ENCODE results near the gene CCDC92B.
"Not testable (repeated sequence)": the region's sequence is repeated elsewhere in the genome, so short reads cannot be mapped to it uniquely, and the experiment has no call there.

Gene CCDC92B

DNA sequence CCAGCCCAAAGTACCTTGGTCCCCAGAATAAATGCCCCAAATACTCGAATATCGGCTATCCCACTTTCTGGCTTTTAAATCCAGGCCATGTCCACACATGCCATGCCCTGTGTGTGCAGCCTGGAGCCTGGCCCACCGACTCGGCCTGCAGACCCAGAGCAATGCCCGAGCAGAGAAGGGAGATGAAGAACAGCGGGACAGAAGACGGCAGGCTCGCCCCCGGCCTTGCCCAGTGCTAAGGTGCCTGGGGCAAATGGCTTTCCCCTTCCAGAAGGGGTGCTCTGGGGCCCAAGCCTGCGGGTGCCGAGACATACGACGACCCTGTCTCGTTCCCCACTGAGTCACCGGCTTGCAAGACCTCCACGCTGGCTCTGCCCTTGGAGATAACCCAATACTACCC is 45.8 kb downstream of the CCDC92B start:
- no peak for DNase-seq (ENCODE audit: low read depth)

DNA sequence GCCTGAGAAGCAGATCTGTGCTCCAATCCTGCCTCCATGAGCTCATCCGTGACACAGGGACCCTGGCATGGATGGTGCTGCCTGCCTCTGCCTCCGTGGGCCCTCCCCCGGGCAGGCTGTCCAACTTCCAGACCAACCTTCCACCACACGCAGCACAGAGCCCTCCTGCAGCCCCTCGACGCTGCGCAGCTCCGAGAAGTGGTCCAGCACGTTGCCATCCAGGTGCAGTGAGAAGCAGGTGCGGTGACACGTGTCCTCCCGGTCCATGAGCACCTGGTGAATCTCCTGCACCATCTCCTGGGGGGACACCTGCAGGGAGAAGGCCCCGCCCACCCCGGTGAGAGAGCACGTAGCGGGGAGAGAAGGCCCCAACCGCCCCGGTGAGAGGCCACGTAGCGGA is 46.3 kb downstream of the CCDC92B start:
- DNase-seq (ENCODE audit: low read depth) = no peak

DNA sequence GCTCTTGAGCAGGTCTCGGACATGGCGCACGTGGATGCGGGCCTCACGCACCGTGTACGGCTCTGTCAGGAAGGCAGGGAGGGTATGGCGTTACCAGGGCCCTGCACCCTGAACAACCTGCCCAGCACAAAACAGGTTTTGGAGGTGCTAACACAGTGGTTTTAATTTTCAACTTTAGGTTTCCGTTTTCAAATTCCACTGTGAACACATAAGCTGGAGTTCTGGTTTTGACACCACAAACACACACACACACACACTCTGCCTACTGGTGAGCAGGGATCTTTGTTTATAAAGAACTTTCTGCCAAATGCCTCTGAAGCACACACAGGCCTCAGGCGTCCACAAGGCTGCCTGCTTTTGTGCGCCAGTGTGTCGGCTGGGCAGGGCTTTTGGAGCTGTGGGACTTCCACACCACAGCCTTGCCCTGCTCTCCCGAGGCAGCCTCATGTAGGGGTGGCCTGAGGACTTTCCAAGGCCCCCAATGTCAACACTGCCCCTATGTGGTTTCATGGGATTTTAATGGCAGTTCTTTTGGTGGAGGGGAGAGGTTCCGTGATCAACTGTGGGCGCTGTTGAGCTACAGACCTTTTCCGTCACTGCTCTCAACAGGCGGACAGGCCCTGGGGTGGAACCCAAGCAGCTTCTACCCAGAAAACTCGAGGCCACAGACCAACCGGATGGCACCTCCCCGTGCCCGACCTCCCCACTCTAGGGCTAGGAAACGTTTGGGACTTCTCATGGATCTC is 47.3 kb downstream of the CCDC92B start:
- DNase-seq (ENCODE audit: low read depth) = no peak

DNA sequence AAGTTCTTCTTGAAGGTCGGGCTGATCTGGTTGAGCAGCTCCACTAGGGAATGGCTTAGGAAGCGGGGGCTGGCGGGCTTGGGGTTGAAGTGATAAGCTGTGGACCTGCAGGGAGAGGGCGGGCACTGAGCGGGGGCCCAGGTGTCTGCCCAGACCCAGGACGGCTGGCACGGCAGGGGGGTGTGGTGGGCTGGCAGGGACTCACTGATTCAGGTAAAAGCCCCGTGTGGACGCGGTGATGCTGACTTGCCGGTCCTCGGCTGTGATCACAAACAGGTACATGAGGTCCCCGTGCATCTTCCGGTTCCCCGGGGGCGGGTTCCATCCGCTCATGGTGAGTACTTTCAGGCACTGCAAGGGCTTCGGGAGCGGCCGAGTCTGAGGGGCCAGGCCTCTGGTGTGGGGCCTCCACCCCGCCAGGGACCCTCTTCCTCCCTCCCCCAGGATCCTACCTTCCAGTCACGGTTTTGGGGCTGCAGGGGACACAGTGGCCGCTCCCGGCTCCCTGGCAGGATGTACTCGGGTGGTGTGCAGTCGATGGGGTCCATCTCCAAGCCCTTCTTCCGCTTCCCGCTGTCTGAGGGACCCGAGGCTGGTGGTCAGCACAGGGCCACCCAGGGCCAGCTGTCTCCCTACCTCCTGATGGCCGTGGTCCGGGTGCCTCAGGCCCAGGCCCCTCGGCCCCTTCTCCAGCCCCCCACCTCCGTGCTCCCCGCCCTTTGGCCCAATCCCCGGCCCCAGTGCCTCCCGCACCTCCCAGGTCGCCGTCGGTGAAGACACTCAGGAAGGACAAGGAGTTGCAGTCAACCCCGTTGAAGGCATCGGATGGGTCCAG is 48.1 kb downstream of the CCDC92B start:
- no peak for DNase-seq (ENCODE audit: low read depth)

DNA sequence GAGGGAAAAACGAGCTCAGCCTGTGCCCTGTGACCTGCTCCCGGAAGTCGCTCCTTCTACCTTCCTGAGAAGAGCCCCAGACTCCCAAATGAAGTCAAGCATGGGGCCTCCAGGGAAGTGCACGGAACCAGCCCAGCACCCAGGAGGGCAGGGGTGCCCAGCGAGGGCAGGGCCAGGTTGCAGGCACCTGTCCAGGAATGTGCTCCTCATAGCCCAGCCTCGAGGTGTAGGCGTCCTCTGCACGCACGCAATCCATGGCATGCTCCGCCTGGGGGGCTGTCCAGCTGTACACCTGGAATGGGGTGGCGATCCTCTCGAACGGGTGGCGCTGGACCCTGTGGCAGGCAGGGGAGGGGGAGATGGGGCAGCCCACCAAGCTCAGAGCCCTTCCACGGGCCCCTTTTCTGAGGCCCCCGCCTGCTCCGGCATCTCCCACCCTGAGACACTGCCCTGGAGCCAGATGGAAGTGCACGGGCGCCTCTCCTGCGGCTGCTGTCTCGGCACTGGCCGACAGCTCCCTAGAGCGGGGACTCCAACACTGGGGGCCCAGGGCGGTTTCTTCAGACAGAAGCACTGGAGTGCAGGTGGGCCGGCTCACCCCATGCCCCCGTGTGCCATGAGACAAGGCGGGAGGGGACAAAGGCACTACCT is 48.8 kb downstream of the CCDC92B start:
- DNase-seq (ENCODE audit: low read depth) = no peak

DNA sequence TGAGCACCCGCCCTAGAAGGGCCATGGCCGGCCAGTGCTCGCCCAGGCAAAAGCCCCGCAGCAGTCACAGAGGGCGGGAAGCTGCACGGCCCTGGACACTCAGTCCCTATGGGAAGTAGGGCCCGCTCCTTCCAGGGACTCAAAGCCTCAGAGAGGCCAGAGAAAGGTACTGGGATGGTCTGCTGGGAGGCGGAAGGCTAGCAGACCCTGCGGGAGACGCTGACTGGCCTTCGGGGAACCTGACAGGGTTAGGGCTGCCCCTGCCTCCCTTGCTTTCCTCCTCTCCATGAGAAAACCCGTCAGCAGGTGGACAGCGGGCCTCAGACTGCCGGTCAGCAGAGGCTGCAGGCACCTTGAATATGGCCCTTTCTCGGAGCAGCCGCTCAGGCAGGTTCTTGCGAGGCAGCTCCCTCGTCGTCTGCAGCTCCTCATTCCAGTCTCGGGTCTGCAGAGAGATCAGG is 49.4 kb downstream of the CCDC92B start:
- no peak for DNase-seq (ENCODE audit: low read depth)

DNA sequence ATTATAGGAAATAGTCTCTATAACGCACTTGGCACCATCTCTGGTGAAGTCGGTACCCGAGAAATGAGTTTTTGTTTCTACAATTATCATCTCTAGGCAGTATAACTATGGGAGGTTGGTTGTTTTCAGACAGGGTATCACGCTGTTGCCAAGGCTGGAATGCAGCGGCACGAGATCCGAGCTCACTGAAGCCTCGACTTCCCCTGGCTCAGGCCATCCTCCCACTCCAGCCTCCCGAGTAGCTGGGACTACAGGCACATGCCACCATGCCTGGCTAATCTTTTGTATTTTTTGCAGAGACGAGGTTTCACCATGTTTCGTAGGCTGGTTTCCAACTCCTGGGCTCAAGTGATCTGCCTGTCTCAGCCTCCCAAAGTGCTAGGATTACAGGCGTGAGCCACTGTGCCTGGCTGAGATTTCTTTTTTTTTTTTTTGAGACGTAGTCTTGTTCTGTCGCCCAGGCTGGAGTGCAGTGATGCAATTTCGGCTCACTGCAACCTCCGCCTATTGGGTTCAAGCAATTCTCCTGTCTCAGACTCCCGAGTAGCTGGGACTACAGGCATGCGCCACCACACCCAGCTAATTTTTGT is 50.1 kb downstream of the CCDC92B start:
- DNase-seq (ENCODE audit: low read depth) = not testable (repeated sequence)

DNA sequence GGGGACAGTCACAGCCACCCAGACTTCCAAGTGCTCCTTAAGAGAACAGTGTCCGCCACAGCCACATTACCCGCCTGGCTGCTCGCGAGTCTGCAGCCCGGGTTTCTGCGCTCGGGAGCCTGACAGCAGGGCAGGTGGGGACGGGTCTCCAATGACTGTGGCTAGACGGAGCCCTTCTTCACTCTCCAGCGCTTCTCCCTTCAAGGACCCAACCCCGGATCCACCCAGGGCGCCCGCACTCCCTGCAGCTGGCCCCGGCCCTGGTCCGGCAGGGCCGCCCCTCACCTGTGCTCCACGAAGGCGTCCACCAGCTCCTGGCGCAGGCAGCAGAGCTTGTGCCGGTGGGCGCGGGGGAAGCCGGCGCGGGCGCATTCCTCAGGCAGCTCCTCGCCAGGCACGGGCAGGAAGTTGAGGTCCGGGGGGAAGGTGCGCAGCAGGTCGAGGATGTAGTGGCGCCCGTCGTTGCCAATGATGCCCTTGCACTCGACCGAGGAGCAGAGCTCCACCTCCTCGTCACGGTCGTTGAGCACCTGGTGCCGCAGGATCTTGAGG is 51.8 kb downstream of the CCDC92B start:
- no peak for DNase-seq (ENCODE audit: low read depth)

DNA sequence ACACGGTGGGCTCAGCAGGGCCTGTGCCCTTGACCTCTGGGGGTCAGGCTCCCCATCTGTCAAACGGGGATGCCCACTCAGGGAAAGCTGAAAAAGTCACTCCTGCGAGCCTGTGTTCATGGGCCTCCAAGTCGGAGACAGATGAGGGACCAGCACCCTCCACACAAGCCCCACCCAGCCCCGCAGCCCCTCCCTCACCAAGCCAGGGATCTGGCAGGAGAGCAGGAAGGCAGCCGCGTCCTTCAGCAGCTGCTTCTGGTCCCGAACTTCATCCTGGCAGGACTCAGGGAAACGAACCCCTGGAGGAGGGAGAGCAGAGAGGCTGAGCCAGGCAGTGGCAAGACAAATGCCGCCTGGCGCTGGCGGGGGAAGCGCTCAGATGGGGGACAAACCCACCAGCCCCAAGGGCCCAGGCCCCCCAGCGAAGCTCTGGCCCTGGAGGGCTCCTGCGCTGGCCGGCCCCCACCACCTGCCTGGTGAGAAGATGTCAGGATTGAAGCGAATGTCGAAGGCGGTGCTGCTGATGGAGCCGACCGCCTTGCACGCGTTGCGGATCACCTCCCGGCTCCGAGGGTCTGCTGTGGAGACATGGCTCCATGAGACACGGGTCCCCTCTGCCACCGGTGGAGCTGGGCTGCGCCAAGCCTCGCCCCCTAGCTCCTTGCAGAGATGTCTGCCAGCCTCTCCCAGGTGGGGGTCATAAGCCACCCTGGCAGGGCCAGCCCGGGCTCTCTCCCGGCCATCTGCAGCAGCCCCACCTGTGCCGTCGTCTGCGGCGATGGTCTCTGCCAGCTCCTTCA is 53.3 kb downstream of the CCDC92B start:
- DNase-seq (ENCODE audit: low read depth) = no peak

DNA sequence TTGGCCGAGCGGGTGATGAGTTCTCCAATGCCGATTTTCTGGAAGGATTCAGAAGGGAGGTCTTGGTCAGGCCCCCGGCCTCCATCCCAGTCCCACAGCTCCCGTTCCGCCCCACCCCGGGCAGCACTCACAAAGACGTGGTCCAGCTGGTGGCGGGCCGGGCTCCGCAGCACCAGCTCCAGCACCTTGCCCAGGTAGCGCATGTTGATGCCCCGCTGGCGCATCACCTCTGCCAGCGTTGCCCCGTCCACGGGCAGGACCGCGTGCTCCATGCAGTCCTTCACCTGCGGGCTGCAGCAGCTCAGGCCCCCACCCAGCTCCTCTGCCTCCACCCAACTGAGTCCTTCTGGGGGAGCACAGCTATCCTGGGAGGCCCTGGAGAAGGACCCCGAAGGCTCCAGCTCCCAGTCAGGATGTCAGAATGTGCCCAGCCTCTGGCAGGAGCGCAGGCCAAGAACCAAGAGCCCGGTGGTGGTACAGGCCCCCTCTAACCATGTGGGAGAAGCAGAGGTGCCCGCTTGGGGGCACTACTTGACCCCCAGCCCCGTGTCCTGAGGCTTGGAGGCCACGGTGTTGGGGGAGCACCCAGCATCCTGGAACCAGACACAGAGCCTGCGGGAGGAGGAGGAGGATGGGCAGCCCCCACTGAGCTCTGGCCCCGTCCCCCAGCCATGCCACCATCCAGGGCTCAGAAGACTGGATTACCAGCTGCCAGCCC is 54.0 kb downstream of the CCDC92B start:
- no peak for DNase-seq (ENCODE audit: low read depth)

DNA sequence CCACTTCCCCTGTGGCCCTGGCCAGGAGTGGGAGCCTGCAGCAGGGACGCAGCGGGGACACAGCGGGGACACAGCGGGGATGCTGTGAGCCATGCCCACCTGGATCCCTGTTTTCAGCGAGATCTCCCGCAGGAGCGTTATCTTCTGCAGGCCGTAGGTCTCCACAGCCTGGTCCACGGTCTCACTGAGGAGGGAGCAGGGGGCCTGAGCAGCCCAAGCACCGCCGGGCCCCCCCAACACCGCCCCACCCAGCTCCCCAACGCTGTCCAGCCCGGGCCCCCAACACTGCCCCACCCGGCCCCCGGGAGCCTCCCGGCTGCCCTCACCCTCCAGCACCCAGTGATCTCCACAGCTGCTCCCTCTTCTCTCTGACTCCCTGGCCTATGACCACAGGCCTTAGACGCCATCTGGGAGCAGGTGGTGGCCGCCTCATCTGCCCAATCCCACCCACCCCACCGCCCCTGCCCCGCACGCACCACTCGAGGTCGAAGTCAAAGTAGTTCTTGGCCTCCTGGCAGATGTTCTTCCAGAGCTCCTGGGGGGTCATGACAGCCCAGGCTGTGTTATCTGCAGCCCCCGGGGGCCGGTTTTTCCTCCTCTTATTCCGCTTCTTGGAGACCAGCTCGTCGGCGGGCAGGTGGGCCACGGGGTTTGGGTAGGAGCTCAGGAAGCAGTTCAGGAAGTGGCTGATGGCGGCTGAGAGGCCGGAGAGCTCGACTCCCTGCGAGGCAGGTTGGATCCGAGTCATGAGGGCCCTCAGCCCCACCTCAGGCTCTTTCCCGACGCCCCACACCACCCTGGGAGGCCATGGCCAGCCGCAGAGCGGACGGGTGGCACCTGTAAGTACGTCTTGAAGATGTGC is 54.8 kb downstream of the CCDC92B start:
- DNase-seq (ENCODE audit: low read depth) = no peak

DNA sequence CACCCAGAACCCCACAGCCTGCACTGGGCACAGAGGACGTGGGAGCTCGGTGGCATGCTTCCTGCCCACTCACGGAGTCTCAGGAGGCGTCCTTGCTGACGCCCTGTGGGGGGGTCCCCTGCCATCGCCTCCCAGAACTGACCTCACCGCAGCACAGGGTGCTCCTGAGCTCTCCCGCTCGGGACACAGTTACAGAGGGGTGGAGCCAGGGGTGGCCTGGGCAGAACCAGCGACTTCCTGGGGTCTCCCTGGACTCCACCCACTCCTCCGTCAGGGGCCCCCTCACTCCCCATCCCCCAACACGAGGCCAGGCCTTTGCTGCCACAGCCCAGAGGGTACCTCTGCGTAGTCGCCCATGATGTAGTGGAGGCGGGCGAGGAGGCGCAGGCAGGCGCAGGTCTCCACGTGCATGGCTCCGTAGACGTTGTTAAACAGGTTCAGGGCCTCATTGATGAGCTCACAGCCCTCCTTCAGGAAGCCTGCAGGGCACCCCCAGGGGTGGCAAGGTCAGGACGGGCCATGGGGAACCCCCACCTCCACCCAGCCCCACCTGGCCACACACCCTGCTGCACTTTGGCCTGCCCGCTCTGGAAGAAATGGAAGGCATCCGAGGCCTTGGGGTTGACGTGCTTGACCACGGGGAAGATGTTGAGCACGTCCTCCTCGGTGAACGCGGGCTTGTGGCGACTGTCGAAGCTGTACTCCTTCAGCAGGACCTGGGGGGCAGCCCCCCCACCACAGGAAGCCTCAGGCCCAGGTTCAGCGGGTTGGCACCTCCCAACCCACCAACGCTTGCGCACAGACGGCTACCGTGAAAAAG is 55.7 kb downstream of the CCDC92B start:
- no peak for DNase-seq (ENCODE audit: low read depth)

DNA sequence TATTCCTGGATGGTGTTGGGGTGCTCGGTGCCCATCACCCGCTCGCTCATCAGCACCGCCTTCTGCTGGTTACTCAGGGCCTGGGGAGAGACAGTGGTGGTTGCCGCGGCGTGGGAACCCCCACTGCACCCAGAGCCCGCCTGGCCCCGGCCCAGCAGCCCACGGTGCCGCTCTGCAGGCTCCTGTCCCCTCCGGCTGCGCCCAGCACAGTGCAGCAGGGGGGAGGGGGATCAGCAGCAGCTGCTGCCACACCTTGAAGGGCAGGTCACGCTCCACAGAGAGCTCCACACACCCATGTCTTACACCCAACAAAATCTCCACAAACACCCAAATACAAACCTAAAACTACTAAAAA is 56.7 kb downstream of the CCDC92B start:
- no peak for DNase-seq (ENCODE audit: low read depth)

DNA sequence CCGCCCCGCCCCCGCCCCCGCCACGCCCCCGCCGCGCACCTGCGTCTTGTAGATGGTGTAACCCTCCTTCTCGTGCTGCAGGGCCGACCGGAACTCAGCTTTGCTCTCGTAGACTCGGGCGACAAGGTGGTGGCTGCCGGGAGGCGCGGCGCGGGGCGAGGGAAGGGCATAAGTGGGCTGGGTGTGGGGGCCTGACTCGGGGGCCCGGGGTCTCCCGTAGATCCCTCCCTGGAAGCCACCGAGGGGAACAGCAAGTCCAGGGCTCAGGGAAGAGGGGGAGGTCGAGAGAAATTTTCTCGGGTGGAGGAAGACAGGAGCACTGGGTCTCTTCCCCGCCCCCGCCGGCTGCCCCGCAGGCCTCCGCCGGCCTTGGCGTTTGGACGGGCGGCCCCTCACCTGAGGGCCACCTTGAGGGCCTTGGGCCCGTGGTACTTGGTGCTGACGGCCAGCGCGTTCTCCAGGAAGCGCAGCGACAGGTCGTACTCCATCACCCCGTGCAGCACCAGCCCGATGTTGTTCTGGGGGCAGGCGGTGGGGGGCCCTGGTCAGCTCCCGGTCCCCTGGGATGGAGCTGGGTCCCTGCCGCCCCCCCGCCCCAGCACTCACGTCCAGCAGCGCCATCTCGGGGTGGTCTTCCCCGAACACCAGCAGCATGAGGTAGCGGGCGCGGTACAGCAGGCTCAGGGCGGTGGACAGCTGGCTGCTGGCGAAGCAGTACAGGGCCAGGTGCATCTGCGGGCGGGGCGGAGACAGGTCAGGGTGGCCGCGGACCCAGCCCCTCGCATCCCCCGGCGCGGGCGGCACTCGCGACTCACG is 57.3 kb downstream of the CCDC92B start:
- no peak for DNase-seq (ENCODE audit: low read depth)

DNA sequence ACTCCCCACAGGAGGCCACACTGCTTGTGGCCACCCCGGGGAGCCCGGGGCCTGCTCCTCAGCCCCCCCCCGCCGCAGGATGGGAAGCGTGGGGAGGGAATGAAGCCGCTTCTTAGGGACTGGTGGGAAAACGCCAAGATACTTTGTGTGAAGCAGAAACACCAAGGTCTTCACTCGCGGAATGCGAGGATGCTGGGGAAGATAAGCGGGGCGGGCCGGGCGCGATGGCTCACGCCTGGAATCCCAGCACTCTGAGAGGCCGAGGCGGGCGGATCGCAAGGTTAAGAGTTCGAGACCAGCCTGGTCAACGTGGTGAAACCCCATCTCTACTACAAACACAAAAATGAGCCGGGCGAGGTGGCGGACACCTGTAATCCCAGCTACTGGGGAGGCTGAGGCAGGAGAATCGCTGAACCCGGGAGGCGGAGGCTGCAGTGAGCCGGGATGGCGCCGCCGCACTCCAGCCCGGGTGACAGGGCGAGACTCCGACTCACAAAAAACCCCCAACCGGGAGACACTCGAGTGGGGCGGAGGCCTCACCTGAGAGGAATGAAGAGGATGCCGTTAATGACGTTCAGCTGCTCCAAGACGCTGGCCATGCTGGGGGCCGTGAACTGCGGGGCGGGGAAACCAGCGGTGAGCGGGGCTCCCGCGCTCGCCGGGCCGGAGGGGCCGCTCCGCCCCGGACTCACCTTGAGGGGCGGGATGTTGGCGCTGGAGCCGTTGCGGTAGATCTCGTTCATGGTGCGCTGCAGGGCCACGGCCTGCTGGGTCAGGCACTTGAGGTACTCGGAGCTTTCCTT is 58.2 kb downstream of the CCDC92B start:
- no peak for DNase-seq (ENCODE audit: low read depth)

DNA sequence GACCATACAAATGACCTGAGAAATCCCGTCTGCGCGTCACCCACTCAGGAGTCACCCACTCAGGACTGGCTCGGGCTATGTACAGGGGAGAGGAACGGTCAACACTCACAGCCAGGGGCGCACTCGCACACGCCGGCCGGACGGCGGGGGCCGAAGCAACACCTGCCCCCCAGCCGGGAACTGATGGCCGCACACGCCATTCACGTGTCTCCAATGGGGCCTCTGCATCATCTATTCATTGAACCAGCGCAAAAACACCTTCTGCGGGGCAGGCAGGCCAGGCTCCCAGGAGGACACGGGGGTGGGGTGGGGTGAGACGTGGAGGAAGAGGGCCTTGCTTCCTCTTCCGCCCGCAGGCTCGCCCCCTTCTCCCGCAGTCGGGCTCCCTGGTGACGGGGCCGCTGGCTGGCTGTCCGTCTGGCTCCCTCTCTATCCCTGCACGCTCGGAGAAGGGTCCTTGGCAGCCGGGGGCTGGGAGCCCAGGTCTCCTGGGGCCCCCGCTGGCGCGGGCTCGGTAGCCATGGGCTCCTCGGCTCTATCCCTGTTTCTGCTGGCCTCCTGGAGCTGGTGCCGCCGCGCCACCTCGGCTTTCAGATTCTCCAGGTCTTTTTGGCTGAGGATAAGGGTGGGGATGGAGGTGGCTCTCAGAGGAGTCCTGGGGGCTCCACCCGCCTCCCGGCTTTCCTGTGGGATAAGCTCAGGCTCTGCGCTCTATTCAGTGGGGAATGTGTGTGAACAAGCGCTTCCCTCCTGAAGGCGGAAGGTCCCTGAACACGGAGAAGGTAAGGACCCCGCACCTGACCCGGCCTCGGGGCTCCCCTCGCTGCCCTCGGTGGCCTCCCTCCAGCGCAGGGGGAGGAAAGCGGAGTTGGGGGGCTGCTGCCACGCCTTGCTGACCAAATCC is 59.0 kb downstream of the CCDC92B start:
- DNase-seq (ENCODE audit: low read depth) = no peak

Data from CMK (cell line).